HG02571 (cell line): Measurements from ENCODE around the gene ZNF485.

Experiments used
- ATAC-seq: cut with Tn5 transposase; IDR thresholded peaks from one replicate; pipeline ENCODE4 v1.9.1; 2021; ENCODE audit warnings: mild to moderate bottlenecking, moderate library complexity; ENCODE audit not compliant: unreplicated experiment

The ZNF485 gene

DNA sequence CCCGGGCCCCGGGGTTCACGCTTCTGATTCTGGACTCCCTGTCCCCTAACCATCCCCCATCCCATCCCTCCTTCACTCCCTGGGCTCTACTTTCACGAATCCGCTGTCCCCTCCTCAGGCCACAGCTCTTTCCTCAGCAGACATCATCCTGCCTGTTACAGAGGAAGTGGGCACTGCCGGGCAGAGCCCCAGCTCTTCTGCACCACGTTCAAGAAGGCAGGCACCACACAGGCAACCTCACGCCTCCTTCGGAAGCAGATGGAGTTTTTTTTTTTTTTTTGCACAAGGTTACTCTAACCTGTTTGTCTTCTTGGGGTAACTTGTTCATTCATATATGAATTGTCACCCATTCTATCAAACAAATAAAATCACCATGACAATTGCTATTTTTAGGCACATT, 60.3 kb downstream of the ZNF485 start:
- no peak for ATAC-seq

- ATAC-seq: no peak
Measured at GRCh38 chr10:43667317-43667731, 61.1 kb downstream of the ZNF485 start.
